T1000 (cell line): ENCODE data around the gene MBNL3.
"Not testable (repeated sequence)": the region's sequence is repeated elsewhere in the genome, so short reads cannot be mapped to it uniquely, and the experiment has no call there.

Experiments used
- DNase-seq: peaks from one replicate; lab custom pipeline; 2025; ENCODE audit warnings: mixed read lengths; lab: John Stamatoyannopoulos, UW

Gene MBNL3

GRCh38 chrX:132369617-132370326, 119.1 kb downstream of the MBNL3 start:
- DNase-seq, result no peak

- no peak for DNase-seq
Measured at GRCh38 chrX:132367984-132368383, 120.9 kb downstream of the MBNL3 start.

GRCh38 chrX:132367314-132367713, 121.5 kb downstream of the MBNL3 start:
- DNase-seq, result no peak

- DNase-seq, result no peak
Measured at GRCh38 chrX:132365490-132365889, 123.3 kb downstream of the MBNL3 start.

GRCh38 chrX:132364313-132364712, 124.5 kb downstream of the MBNL3 start:
- DNase-seq, result no peak

GRCh38 chrX:132353430-132353829, 135.4 kb downstream of the MBNL3 start:
- no peak for DNase-seq

GRCh38 chrX:132336172-132336571, 152.7 kb downstream of the MBNL3 start:
- DNase-seq, result no peak

GRCh38 chrX:132333351-132333750, 155.5 kb downstream of the MBNL3 start:
- DNase-seq, result no peak

GRCh38 chrX:132331532-132331931, 157.3 kb downstream of the MBNL3 start:
- no peak for DNase-seq

GRCh38 chrX:132331000-132331399, 157.8 kb downstream of the MBNL3 start:
- no peak for DNase-seq

GRCh38 chrX:132330156-132330729, 158.6 kb downstream of the MBNL3 start:
- no peak for DNase-seq

GRCh38 chrX:132326960-132327359, 161.9 kb downstream of the MBNL3 start:
- not testable (repeated sequence) for DNase-seq
